T follicular helper cell (primary cell): ENCODE data around the gene WRNIP1.
"Not testable (repeated sequence)": the region's sequence is repeated elsewhere in the genome, so short reads cannot be mapped to it uniquely, and the experiment has no call there.

Source experiments
- DNase-seq: peaks from one replicate; pipeline ENCODE4 v3.0.0-alpha.2; 2020; ENCODE audit warnings: low read depth

Gene WRNIP1

DNA sequence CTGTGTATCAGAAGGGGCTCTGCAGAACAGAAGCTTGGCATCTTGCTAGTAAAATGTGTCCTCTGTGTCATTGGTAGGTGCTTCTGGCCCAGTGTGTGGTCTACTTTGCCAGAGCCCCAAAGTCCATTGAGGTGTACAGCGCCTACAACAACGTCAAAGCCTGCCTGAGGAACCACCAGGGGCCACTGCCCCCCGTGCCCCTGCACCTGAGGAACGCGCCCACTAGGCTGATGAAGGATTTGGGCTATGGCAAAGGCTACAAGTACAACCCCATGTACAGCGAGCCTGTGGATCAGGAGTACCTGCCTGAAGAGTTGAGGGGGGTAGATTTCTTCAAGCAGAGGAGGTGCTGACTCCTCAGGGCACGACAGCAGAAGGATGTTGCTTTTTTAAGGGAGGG is 19.7 kb downstream of the WRNIP1 start:
- DNase-seq = no peak

DNA sequence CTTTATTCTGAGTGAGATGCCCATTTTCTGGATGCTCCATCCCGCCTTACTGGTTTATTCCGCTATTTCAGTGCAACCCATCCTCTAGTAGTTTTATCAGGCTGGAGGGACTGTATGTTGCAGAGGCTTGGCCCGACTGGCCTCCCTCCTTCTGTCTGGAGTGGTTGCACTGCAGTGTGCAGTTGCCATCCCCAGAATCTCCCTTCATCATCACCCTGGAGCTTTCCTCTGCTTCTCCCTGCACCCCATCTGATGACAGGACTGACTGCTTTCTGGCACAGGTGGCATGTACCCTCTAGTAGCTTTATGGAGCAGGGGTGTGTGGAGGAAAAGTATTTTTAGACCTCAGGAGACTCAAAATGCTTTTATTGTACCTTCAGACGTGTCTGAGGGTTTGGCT is 21.1 kb downstream of the WRNIP1 start:
- DNase-seq = no peak

DNA sequence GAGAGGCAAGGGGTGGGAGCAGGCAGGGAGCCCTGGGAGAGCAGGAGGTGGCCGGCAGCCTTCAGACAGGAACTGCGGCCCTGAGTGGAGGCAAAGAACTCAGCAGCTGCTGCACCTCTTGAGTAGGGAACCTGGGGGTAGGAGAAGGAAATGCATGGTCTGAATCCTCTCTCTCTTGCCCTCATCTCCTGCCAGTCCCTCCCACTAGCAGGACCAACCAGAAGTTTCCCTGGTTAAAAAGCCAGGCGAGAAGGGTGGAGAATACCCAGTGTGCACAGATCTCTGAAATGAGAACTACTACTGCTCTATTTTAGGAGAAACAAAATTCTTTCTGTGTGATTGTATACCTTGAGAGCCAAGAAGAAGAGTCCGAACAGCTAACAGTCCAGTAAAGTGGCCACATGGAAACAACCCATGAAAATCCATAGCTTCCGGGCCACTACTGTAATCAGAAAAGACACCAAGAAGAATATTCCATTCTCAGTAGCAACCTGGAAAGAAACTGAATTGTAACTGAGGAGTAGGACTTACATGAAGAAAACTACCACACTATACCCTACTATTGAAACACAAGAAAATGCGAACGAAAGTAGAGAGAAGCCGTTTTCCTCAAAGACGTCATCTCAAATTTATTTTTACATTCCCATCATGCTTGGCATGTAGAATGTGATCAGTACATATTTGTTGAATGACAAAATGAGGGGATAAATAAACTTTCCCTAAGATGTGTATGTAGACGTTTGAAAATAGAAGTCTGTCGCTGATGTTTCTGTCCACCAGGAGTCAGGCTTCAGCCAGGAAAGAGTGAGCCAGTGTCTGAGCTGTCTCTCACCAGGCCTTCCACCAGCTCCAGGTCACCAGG is 25.6 kb downstream of the WRNIP1 start:
- DNase-seq = peak; percentile 25

DNA sequence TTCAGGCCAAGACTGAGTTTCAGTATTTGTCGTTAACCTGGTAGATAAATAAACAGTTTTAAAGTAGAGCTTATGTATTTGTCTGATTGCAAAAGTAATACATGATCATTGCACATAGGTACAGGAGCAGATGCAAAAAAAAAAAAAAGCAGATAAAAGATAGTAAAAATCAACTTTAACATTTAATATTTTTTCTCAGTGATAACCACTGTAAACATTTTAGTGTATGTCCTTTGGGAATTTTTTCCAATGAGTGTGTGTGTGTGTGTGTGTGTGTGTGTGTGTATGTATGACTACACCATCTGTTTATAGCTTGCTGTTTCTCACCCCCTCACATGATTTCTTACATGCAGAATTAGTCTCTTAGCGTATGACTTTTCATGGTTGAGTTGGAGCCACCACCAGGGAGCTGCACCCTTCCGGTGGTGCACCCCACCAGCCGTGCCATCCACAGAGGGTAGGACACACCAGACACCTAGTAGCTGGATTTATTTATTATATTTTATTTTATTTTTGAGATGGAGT is 26.3 kb downstream of the WRNIP1 start:
- DNase-seq = no peak

DNA sequence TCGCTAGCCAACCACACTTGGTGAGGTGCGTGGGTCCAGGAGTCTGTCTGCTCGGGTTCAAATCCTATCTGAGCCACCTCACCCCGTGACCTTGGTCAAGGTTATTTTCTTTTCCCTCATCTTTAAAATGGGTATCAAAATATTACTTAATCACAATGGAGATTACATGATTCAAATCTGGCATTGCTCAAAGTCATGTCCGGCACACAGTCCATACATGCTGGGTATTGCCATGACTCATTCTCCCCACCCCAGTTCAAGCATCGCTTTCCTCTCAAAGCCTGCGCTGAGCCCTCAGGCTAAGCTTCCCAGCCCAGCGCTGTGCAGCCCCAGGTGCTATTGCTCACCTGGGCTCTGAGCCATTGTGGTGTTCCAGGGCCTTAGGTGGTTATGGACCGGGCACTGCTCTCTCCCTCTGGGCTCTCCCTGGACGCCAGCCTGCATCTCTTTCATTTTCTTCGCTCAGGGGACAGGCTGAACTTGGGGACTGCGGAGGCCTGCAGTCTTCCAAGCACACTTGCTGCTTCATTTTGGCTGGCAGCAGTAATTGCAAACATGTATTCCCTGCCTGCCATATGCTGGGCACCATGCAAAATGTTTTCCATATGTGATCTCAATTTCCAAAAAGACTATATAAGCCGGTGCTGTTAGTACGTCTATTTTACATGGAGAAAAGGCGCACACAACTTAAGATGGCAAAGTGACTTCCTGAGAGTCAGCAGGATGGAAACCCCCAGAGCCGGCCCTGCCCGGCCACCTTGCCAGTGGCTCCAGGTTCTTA is 27.3 kb downstream of the WRNIP1 start:
- DNase-seq = no peak

- DNase-seq = no peak
These were observed 28.4 kb downstream of the WRNIP1 start for GRCh38 chr6:2793534-2794151.

DNA sequence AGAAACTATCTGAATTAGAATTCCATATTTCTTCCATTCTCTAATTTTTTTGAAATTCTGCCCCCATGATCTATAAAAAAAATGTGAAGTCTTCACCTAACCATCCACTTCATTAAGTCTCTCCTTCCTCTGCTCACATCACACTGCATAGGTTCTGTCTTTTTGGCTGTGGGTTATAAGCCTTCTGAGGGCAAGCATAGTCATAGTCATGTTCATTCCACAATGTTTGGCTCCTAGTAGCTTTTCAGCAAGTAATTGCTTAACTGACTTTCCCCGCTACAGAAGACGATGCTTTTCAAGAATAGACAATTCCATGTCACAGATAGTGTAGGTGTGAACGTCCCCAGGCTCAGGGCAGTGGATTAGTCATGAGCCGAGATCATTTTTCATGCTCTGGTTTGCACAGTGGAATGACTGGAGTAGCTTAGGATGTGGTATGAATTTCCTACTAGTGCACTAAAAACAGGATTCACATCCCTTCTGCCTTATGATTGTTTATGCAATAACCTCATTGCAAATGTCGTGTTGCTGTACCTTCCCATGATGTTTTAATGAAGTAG is 29.1 kb downstream of the WRNIP1 start:
- no peak for DNase-seq

DNA sequence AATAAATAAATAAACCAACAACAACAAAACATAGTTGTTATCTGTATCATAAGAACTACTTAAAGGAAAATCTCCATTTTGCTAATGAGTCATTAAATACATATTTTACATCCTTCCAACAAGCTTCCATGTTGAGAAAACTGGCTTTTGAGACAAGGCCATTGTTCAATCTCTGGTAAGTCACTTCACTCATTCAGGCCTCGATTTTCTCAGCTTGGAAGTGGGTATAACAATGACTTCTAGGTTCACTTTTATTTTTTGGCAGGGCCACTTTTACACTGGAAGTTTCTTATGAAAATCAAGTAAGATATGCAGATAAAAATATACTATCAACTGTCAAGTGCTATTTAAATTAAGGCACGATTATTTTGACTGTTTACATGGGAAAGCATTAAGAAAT is 30.0 kb downstream of the WRNIP1 start:
- DNase-seq = no peak

GRCh38 chr6:2795956-2796355 is 30.8 kb downstream of the WRNIP1 start:
- DNase-seq = no peak

DNA sequence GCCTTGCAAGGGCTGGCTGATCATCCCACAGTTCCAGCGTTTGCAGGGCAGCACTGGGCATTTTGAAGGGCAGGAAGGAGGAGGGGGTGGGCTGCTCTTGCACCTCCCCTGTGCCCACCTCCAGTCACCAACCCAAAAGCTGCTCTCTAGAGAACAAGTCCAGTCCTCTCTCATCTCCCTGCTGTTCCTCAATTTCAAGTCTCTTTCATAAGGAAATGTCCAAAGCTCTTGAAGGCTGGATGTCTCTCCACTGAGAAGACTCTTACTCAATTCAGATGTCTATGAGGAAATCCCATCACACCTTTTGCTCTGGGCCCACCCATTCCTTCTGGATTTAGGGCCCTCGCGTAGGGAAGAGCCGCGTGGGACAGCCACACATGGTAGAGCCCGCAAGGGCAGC is 31.7 kb downstream of the WRNIP1 start:
- DNase-seq = no peak

DNA sequence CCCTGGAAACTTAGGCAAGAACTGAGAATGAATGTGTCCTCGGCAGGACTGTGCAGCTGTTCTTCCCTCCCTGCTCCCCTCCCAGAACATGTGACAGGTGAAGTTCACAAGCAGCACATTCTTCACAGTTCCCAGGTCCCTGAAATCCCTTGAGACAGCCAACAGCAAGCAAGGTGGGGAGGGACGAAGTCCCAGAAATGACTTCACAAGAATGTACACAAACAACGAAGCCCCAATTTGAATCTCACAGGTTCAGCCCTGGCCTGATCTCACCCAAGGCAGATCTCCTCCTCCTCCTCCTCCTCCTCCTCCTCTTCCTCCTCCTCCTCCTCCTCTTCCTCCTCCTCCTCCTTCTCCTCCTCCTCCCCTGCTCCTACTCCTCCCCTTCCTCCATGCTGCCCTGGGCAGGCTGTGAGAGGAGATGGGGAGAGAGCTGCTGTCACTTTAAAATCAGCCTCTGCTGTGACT is 32.4 kb downstream of the WRNIP1 start:
- no peak for DNase-seq

- no peak for DNase-seq
These were observed 33.5 kb downstream of the WRNIP1 start for GRCh38 chr6:2798586-2799134.

- no peak for DNase-seq
These were observed 34.8 kb downstream of the WRNIP1 start for GRCh38 chr6:2799936-2800527.

DNA sequence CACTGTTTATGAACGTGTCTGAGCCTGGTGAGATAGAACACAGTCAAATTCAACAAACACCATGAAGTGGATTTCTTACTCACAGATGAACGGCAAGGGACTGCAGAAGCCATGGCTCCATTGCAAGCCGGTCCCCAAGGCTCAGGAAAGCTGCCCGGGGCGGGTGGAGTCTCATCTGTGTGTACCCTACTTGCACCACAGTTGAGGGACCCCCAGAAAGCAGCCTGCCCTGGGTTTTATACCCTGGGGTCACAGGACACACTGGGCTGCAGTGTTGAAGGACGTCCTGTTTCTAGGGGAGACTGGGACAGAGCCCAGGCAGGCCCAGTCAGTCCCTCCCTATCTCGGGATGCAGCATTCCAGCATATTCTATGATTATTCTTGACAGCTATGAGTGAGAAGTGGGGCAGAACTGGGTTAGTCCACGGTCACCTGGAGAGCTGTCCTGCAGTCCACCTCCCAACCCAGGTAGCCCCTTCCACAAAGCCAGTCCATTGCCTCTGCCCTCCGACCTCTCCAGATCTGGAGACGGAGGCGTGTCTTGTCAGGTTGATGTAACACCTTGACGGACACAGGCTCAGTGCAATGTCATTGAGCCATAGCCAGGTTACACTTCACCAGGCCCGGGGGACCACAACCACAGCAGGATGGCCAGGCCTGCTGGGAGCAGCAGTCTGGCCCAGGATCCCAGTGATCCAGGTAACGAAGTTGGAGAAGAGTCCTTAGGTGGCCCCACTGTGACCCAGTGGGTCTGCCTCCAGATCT is 35.5 kb downstream of the WRNIP1 start:
- DNase-seq = no peak

- DNase-seq = not testable (repeated sequence)
These were observed 36.5 kb downstream of the WRNIP1 start for GRCh38 chr6:2801687-2802086.

DNA sequence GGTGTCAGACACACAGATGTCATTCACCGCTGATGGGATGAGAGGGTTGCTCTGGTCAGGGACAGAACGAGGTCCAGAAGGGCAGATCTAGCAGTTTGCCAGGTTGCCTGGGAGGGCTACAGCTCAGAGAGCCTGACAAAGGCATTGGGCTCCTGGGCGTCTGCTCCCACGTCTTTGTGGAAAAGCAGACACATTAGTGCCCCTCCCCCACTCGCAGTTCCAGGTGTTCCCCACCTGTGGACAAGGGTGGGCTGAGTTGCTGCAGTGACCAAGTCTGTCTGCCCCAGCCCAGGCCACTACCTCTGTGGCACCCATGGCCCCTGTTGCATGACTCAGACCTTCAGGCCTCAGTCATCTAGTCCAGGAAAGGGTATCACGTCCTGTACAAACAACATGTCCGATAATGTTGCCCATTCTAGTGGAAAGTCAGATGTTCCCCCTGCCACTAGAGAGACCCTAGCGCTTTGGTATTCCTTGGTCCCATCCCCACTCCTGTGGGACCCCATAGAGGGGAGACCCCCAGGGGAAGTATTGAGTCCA is 37.4 kb downstream of the WRNIP1 start:
- no peak for DNase-seq

DNA sequence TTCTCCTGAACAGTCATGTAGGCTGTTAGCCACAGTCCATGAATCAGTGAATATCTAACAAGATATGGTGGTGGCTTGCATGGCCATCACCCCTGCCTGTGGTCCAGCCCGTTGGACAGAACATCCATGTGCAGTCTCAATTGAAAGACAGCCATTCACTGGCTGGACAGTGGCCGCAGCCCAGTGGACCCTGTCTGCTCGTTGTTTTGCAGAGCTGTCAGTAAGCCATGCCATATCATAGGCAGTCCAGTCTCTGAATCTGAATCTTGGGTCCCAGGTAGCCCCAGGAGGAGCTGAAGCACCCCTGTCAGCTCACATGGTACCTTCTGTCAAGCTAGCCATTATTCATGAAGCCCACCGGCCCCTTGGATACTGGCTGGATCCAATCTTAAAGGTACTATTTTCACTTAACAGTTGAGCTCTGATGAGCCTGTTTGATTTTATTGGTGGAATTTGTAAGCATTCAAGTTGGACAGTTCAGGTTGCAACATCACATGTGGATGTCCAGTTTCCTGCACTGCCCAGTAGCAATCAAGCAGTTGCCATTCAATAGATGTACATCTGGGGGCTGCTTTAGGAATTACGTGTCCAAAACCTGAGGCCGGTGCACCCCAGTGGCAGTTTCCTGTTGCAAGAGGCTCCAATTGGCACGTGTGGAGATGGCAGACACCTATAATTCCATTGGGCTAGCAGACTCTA is 38.7 kb downstream of the WRNIP1 start:
- no peak for DNase-seq

GRCh38 chr6:2804516-2804915 is 39.3 kb downstream of the WRNIP1 start:
- DNase-seq = no peak

DNA sequence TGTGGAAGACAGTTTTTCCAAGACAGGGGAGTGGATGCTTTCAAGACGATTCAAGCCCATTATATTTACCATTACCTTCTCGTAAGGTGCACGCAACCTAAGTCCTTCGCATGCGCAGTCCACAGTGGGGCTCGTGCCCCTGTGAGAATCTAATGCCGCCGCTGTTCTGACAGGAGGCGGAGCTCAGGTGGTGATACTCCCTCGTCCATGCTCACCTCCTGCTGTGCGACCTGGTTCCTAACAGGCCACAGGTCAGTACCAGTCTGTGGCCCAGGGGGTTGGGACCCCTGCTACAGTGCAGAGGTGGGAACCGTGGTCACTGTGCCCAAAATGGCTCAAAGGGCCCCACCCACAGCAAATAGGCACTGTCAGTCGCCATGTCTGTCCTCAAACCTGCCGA is 39.8 kb downstream of the WRNIP1 start:
- no peak for DNase-seq

DNA sequence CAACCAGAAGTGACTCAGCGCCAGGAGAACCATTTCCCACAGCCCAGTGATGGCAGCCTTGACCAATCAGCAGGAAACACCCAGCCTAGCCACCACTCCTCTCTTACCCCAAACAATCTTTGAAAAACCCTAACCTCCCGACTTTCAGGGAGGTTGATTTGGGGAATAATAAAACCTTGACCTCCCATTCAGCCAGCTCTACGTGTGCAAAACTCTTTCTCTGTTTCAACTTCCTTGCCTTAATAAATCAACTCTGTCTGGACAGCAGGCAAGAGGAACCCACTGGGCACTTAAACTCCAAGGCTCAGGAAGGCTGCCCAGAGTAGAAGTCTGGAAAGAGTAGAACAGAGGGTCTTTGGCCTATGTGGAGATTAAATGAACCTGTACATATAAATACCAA is 41.5 kb downstream of the WRNIP1 start:
- DNase-seq = no peak
